GM12878 (cell line): ENCODE results near the gene FMNL2. TPM values are rescaled to one million over a fixed set of nuclear protein-coding genes. Genes with fewer than 3 reads are reported as not detected.

Experiments
- ATAC-seq: fragments of 200-7000 bp; cut with Tn5 transposase; 3 replicates; pipeline ENCODE4 v1.9.1; 2020; ENCODE audit warnings: mild to moderate bottlenecking, moderate library complexity
- BruUV-seq: library from RNA; stranded (reverse); fragments of 400-500 nt; replicated peaks from 2 replicates; lab custom pipeline; 2021; lab: Mats Ljungman, UMichigan
- CTCF ChIA-PET: fragments of 300-600 bp; sonication (Branson Sonifier 250); formaldehyde crosslinking; extraction: SDS; loops from one replicate; lab custom pipeline; 2021; ENCODE audit warnings: inconsistent platforms; lab: Yijun Ruan, JAX
- POLR2A ChIA-PET: fragments of 350-600 bp; formaldehyde crosslinking; extraction: SDS; loops from one replicate; lab custom pipeline; 2021; ENCODE audit warnings: inconsistent platforms; lab: Charles Lee
- RAD21 ChIA-PET: fragments of 300-600 bp; sonication (Branson Sonifier 250); formaldehyde crosslinking; loops from one replicate; lab custom pipeline; 2023; ENCODE audit warnings: antibody characterized with exemption; ENCODE audit not compliant: unreplicated experiment; lab: Charles Lee
- SMC1A ChIA-PET: fragments of 300-600 bp; sonication (Branson Sonifier 250); formaldehyde crosslinking; loops from one replicate; lab custom pipeline; 2023; ENCODE audit not compliant: unreplicated experiment, uncharacterized antibody; lab: Charles Lee
- DNase-seq: peaks from one replicate; pipeline ENCODE4 v3.0.0-alpha.2; 2011; ENCODE audit warnings: low read depth, low spot score
- FAIRE-seq: peaks from 3 replicates; lab custom pipeline; 2011; peaks lifted over from hg19 to GRCh38; lab: Jason Lieb, UNC
- H2AFZ ChIP-seq: 2 replicates; pipeline ENCODE4 v1.6.0; 2011; ENCODE audit warnings: low read depth, low read length, control low read depth; ENCODE audit not compliant: control insufficient read depth
- H3K27ac ChIP-seq: 2 replicates; pipeline ENCODE4 v1.5.1; 2011; ENCODE audit warnings: control low read depth; ENCODE audit not compliant: control insufficient read depth, insufficient read depth
- H3K27me3 ChIP-seq, 2 experiments: replicated peaks in 1 of 2; 2 replicates each; pipeline versions ENCODE4 v1.6.0 to v1.6.1; 2011; ENCODE audit warnings: low read length in 1 of 2; ENCODE audit not compliant: control insufficient read depth in 2 of 2, insufficient read depth in 2 of 2
- H3K36me3 ChIP-seq, 2 experiments: 2 replicates each; pipeline ENCODE4 v1.5.1; 2011; ENCODE audit warnings: low read length in 1 of 2; ENCODE audit not compliant: control insufficient read depth in 2 of 2, insufficient read depth in 2 of 2
- H3K4me1 ChIP-seq: 2 replicates; pipeline ENCODE4 v1.6.1; 2011; ENCODE audit warnings: mild to moderate bottlenecking, low read length, moderate library complexity, mixed read lengths; ENCODE audit not compliant: control insufficient read depth, insufficient read depth
- H3K4me2 ChIP-seq: 2 replicates; pipeline ENCODE4 v1.6.0; 2011; ENCODE audit warnings: control low read depth; ENCODE audit not compliant: control insufficient read depth, insufficient read depth
- H3K4me3 ChIP-seq: fragments of 200-600 bp; sonication (generic); 2 replicates; pipeline ENCODE4 v1.5.1; 2016
- H3K79me2 ChIP-seq: 2 replicates; pipeline ENCODE4 v1.6.0; 2011; ENCODE audit warnings: low read length; ENCODE audit not compliant: control insufficient read depth, insufficient read depth
- H3K9ac ChIP-seq: 2 replicates; pipeline ENCODE4 v1.8.0; 2011; ENCODE audit warnings: low read length, control low read depth, mixed read lengths; ENCODE audit not compliant: control insufficient read depth, insufficient read depth
- H3K9me3 ChIP-seq: replicated peaks from 3 replicates; pipeline ENCODE4 v1.5.1; 2011; ENCODE audit warnings: mild to moderate bottlenecking, low read length; ENCODE audit not compliant: control insufficient read depth, insufficient read depth
- H4K20me1 ChIP-seq: 2 replicates; pipeline ENCODE4 v1.6.0; 2011; ENCODE audit not compliant: control insufficient read depth, insufficient read depth
- BHLHE40 ChIP-seq, 2 experiments: fragments of 450-650 bp in 1 of 2; IDR thresholded peaks; 2 replicates each; pipeline ENCODE4 v1.6.1; 2011 to 2017; ENCODE audit warnings: low read depth in 2 of 2, borderline replicate concordance in 1 of 2, improper control_type of control experiment in 1 of 2, low read length in 1 of 2, mild to moderate bottlenecking in 1 of 2
- CBFB ChIP-seq: IDR thresholded peaks from 2 replicates; pipeline ENCODE4 v1.6.1; 2016; ENCODE audit warnings: antibody characterized with exemption, low read depth
- CREB1 ChIP-seq: IDR thresholded peaks from 2 replicates; pipeline ENCODE4 v1.6.1; 2012; ENCODE audit warnings: low read depth, mild to moderate bottlenecking, inconsistent platforms
- E2F4 ChIP-seq: IDR thresholded peaks from 2 replicates; pipeline ENCODE4 v1.6.1; 2012; ENCODE audit warnings: low read depth, low read length, improper control_type of control experiment
- HDAC2 ChIP-seq: fragments of 200-600 bp; sonication (generic); IDR thresholded peaks from 2 replicates; pipeline ENCODE4 v1.6.1; 2017
- KLF5 ChIP-seq: fragments of 450-650 bp; IDR thresholded peaks from 2 replicates; pipeline ENCODE4 v1.6.1; 2014; ENCODE audit warnings: mild to moderate bottlenecking; ENCODE audit not compliant: partially characterized antibody
- MEF2B ChIP-seq: fragments of 450-650 bp; IDR thresholded peaks from 2 replicates; pipeline ENCODE4 v1.6.1; 2018; ENCODE audit warnings: mild to moderate bottlenecking, moderate library complexity; ENCODE audit not compliant: partially characterized antibody, poor library complexity, severe bottlenecking
- MTA3 ChIP-seq: IDR thresholded peaks from 2 replicates; pipeline ENCODE4 v1.6.1; 2012; ENCODE audit warnings: low read length, inconsistent platforms, borderline replicate concordance
- NFIC ChIP-seq: IDR thresholded peaks from 2 replicates; pipeline ENCODE4 v1.6.1; 2012; ENCODE audit warnings: low read depth, mild to moderate bottlenecking, inconsistent platforms, low read length, moderate library complexity
- PAX5 ChIP-seq: IDR thresholded peaks from 2 replicates; pipeline ENCODE4 v1.6.1; 2011; ENCODE audit warnings: low read depth, low read length, borderline replicate concordance
- POLR2AphosphoS5 ChIP-seq: IDR thresholded peaks from 2 replicates; pipeline ENCODE4 v1.6.1; 2011; ENCODE audit warnings: mild to moderate bottlenecking, low read length, inconsistent platforms
- PRDM15 ChIP-seq: fragments of 450-650 bp; formaldehyde crosslinking; IDR thresholded peaks from 2 replicates; pipeline ENCODE4 v1.4.0; 2020; ENCODE audit warnings: mild to moderate bottlenecking, moderate library complexity
- SMC3 ChIP-seq: IDR thresholded peaks from 2 replicates; pipeline ENCODE4 v1.6.1; 2011; ENCODE audit warnings: low read length, improper control_type of control experiment, borderline replicate concordance
- SREBF2 ChIP-seq: IDR thresholded peaks from 2 replicates; pipeline ENCODE4 v1.6.1; 2012; ENCODE audit warnings: mild to moderate bottlenecking, low read length
- SUZ12 ChIP-seq: fragments of 200-600 bp; sonication (generic); IDR thresholded peaks from one replicate; pipeline ENCODE4 v1.6.1; 2018; ENCODE audit warnings: antibody characterized with exemption, mild to moderate bottlenecking; ENCODE audit not compliant: unreplicated experiment
- ZBED1 ChIP-seq: IDR thresholded peaks from 2 replicates; pipeline ENCODE4 v1.6.1; 2016; ENCODE audit warnings: borderline replicate concordance
- ZNF217 ChIP-seq: fragments of 450-650 bp; IDR thresholded peaks from 2 replicates; pipeline ENCODE4 v1.6.1; 2017; ENCODE audit warnings: antibody characterized with exemption, mild to moderate bottlenecking
- ZNF622 ChIP-seq: fragments of 450-650 bp; IDR thresholded peaks from 2 replicates; pipeline ENCODE4 v1.6.1; 2017; ENCODE audit warnings: mild to moderate bottlenecking, inconsistent platforms
- WGBS: methylation state at CpG from one replicate; pipeline ENCODE4 v1.1.6; 2016; ENCODE audit warnings: low lambda C conversion rate; ENCODE audit not compliant: insufficient replicate concordance, insufficient coverage; ENCODE audit errors: missing lambda C conversion rate; 5-methylcytosine and 5-hydroxymethylcytosine counted together
- in situ Hi-C: fragments of 300-500 bp; cut with MboI; formaldehyde crosslinking; loops from 9 replicates; pipeline ENCODE4 v1.14.3; 2018; ENCODE audit warnings: mixed read lengths
- intact Hi-C: fragments of 100-400 bp; cut with micrococcal nuclease; formaldehyde crosslinking; loops from one replicate; pipeline ENCODE4 v1.14.2; 2022; ENCODE audit not compliant: unreplicated experiment
- polyA plus RNA-seq, 11 experiments: library from polyadenylated mRNA; depleted of rRNA in 4 of 11; unstranded in 6 of 11; stranded (reverse) in 5 of 11; fragments of >200 nt; fragmentation: Nextera tagmentation in 4 of 11; fragmentation: Illumina TruSeq in 1 of 11; extraction: Ambion mirVana in 4 of 11; extraction: Trizol in 1 of 11; gene quantifications; 1 replicate in 1 of 11; 2 replicates in 10 of 11; pipeline versions ENCODE4 v1.2.1 to v1.2.3, GENCODE V29; 2011 to 2016; ENCODE audit warnings: inconsistent platforms in 2 of 11, missing spikeins in 2 of 11, low read depth in 1 of 11
- total RNA-seq, 4 experiments: library from RNA; depleted of rRNA in 3 of 4; stranded (reverse); fragments of >200 nt in 3 of 4; fragmentation: Illumina TruSeq in 1 of 4; extraction: Trizol in 1 of 4; gene quantifications; 2 replicates each; pipeline versions ENCODE4 v1.2.1 to v1.2.3, GENCODE V29; 2013 to 2021

FMNL2 gene
- total and polyA plus RNA-seq, 10 of the 15 experiments (the other 5 are each of a cell fraction or from before 2014, with no cell fraction given), result 0.13 to 9.9 (median 0.35) TPM

GRCh38 chr2:152565884-152566727 lies 231.1 kb downstream of the FMNL2 start:
- intact Hi-C loops (loop anchor here (1.0 to 10.0 kb wide), 6 partner anchors 47 to 521 kb away; partner anchors contain the start of genes FMNL2 and STAM2), in situ Hi-C loops (no loop called here)
- H3K9me3 ChIP-seq, result no peaks in the 10 kb centered on the region
- H3K4me1 ChIP-seq, result peaks cover 28% of the 10 kb centered on the region
- H3K9ac ChIP-seq, result 0 out of 2 replicates have a peak overlapping the region, but pooled peaks have one; percentile 24
- no peaks in the 10 kb centered on the region for H3K27me3 ChIP-seq
- peak overlapping the region; percentile 65 for H3K27ac ChIP-seq
- H3K79me2 ChIP-seq, result no peaks in the 10 kb centered on the region
- H2AFZ ChIP-seq, result peak overlapping the region; percentile 37
- no peak overlapping the region for H3K4me3 ChIP-seq
- ATAC-seq (peak; percentile 89), FAIRE-seq (peak; percentile 66), DNase-seq (peak; percentile 64)
- ChIA-PET SMC1A (interaction anchor here (1.0 to 3.8 kb wide), 15 partner anchors 24 to 230 kb away, joined by 3 to 30 read pairs (median 5); no protein-coding TSS in a partner anchor), RAD21 (interaction anchor here (1.4 to 3.9 kb wide), 8 partner anchors 7 to 99 kb away, joined by 3 to 25 read pairs (median 6); no protein-coding TSS in a partner anchor), CTCF (interaction anchor here (1.0 to 2.0 kb wide), 6 partner anchors 11 to 517 kb away, joined by 3 to 7 read pairs (median 5); no protein-coding TSS in a partner anchor), POLR2A (interaction anchor here (0.6 to 1.9 kb wide), 3 partner anchors 16 to 1275 kb away, joined by 4 to 5 read pairs (median 4); no protein-coding TSS in a partner anchor)
- BruUV-seq, result no TSS peak
- H3K4me2 ChIP-seq, result peak overlapping the region; percentile 66
- 61% methylated on average over 8 of the region's 9 CpGs for WGBS
- H3K36me3 ChIP-seq, result no peaks in the 10 kb centered on the region
- H4K20me1 ChIP-seq, result no peaks in the 10 kb centered on the region
- no peak for TF ChIP-seq PRDM15
- TF ChIP-seq SMC3, result peak; percentile 8; the same call in 1 of the 2 replicates
- TF ChIP-seq ZNF622, result no peak
- no peak for TF ChIP-seq HDAC2
- no peak for TF ChIP-seq CBFB
- no peak for TF ChIP-seq ZNF217
- no peak for TF ChIP-seq MTA3
- no peak for TF ChIP-seq SUZ12
- TF ChIP-seq SREBF2, result no peak
- TF ChIP-seq POLR2AphosphoS5, result no peak
- no peak for TF ChIP-seq E2F4
- TF ChIP-seq CREB1, result no peak
- TF ChIP-seq NFIC, result 0 out of 2 replicates have a peak, but pooled peaks have one; percentile 11
- no peak for TF ChIP-seq BHLHE40 (IDR thresholded peaks at IDR 0.05; ENCODE audit: borderline replicate concordance in 1 of 2, low read depth in 2 of 2, low read length in 1 of 2)
- peak; percentile 97 for TF ChIP-seq MEF2B
- peak; percentile 48; the same call in 1 of the 2 replicates for TF ChIP-seq PAX5
- TF ChIP-seq ZBED1, result no peak
- no peak for TF ChIP-seq KLF5
